Daoy (cell line): ENCODE data around the gene EPHA6. TPM values are rescaled to one million over a fixed set of nuclear protein-coding genes. Genes with fewer than 3 reads are reported as not detected.
"Not testable (repeated sequence)": the region's sequence is repeated elsewhere in the genome, so short reads cannot be mapped to it uniquely, and the experiment has no call there.

Source experiments
- DNase-seq: peaks from one replicate; pipeline ENCODE4 v3.0.0-alpha.2; 2015; ENCODE audit warnings: low read depth
- total RNA-seq: library from RNA; depleted of rRNA; stranded (reverse); fragments of >200 nt; shearing (Covaris generic); gene quantifications from 2 replicates; pipeline ENCODE4 v1.2.3, GENCODE V29; 2014

Gene EPHA6
- total RNA-seq, 1 experiment from 2014 or later: not detected

- DNase-seq: no peak
Observed at GRCh38 chr3:97181704-97182103, 367.3 kb downstream of the EPHA6 start.

DNA sequence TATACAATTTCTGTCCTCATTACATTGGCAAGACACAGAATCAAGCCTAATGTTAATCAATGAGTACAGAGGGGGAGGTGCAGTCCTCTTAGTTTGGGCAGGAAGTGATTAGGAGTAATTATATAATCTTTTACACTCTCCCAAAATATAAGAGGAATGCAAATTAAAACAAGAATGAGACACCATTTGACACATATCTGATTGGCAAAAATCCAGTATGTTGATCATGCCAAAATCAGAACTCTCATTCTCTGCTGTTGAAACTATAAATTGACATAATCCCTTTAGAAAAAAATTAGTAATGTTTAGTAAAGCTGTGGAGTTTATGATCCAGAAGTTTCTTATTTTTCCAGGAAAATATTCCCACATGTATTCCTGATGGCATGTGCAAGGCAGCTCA is 373.4 kb downstream of the EPHA6 start:
- no peak for DNase-seq

GRCh38 chr3:97189835-97190234 is 375.4 kb downstream of the EPHA6 start:
- DNase-seq: no peak

GRCh38 chr3:97197083-97197482 is 382.7 kb downstream of the EPHA6 start:
- no peak for DNase-seq

GRCh38 chr3:97197830-97198229 is 383.4 kb downstream of the EPHA6 start:
- no peak for DNase-seq

GRCh38 chr3:97200387-97200786 is 386.0 kb downstream of the EPHA6 start:
- no peak for DNase-seq

- no peak for DNase-seq
Observed at GRCh38 chr3:97201814-97202213, 387.4 kb downstream of the EPHA6 start.

GRCh38 chr3:97228966-97229365 is 414.6 kb downstream of the EPHA6 start:
- DNase-seq: no peak

DNA sequence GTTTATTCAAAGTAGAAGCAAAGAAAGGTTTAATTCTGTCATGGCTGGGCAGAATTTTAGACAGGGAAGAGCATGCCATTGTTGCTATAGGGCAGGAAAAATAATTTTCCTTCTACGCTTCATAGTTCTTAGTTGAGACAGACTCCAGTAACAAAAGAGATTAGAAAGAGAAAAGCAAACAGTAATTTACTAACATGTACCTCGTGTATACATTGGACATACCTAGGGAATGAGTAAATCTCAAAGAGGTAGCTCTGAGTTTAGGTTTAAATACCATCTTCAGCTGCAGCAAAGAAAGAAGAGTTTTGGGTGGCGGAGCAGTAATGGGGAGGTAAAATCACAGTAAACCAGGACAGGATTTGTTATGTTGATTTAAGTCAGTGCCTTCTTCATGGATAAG is 416.1 kb downstream of the EPHA6 start:
- DNase-seq: no peak

- DNase-seq: no peak
Observed at GRCh38 chr3:97232393-97233034, 418.1 kb downstream of the EPHA6 start.

DNA sequence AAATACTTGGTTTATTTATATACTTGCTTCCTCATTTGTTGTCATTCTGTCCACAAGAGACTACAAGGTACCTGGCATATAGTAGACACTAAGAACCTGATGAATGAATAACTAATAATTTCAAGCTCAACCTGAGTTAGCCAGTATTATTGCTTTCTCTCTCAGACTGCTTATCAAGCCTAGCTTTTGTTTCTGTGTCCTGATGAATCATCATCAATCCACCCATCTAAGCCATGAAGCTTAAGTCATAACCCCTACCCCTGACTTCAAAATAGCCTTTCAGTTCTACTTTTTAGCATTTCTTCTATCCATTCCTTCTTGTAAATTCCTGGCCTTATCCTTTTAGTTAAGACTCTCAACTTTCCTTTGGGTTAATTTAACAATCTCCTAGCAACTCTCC is 420.8 kb downstream of the EPHA6 start:
- DNase-seq: no peak

DNA sequence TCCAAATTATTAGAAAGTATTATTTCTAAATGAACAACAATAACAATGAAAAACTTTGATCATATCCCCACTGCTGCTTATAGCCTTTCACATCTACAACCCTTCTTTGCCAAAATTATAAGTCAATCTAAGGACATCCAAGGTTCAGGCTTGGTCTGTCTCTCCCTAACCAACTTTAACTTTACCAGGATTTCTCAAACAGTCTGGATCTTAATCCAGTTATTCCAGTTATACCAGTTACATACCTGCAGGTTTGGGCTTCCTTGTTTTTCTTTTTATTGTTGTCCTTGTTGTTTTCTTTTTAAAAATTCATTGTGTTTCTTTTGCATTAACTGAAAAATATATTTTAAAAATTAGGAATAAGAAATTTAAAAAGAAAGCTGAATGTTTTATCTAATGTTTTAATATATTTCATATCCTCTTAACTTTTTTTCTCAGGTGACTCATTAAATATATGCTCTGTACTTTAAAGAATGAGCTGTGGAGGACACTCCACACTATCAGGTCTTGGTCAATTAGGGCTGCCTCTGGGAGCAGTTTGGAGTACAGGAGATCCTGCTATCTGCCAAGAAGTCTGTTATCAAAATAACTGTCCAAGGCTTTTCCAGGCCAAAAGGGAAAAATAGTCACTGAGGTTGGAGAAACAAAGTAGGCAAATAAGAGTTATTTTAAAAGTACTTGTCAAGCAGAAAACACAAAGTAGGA is 421.4 kb downstream of the EPHA6 start:
- DNase-seq: no peak

DNA sequence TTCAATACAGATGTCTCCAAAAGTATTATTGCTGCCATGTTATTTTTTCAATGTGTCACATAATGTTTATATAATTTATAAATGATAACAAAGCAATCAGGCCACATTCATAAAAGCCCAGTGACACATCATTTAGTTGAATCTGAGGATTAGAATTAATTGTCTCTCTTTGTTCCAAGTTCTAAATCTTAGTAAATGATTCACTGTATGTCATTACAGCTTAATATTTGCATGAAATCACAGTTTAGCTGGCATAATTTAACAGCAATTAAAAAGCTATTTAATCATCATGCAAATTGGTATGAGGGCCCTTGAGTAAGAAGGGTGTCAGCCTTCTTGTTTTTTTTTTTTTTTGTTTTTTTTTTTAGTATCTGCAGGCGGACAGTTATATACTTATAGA is 427.0 kb downstream of the EPHA6 start:
- DNase-seq: no peak

- no peak for DNase-seq
Observed at GRCh38 chr3:97245201-97245910, 431.0 kb downstream of the EPHA6 start.

DNA sequence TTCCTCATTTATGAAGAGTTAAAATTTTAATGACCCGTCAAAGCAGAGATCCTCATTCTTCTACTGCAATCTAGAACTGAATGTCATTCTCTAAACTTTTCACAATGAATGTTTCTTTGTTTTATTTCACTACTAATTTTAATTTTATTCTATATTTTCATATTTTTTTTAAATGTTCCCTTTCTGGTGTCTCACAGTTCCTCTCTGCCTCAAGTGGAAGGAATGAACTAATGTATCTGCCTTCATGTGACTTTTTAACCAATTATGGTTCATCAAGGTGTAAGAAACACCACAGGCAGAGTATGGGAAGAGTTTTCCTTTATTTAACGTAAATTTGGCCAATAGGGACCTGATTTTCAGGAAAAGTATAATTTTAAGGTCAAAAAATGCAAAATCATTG is 441.7 kb downstream of the EPHA6 start:
- no peak for DNase-seq

DNA sequence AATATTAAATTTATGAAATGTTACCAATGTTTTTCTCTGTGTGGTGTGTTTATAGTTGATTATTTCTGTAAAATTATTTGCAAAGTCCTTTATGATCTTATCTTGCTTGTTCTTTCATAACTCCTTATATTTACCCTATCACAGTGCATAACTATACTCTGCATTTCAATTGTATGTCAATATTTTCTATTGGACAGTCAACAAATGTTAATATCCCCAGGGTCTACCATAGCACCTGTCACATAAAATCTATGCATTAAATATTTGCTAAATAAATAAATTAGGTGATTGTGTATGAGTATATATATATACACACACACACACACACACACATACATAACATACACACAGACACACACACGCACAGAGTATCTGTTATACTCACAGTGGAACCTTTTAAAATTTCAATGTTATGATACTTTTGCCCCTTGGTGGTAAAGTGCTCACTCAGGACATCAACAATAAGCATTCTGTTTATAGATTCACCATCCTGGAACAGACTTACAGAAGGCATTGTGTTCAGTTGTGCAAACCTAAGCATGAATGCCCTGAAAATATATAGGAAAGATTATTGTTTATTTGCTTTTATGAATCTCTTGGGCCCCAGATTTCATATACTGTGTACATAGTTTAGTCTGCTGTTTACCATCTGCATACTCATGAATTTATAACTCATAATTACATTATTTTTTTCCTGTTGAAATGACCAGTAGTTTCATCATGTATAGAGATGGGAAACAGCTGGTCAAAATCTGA is 443.7 kb downstream of the EPHA6 start:
- no peak for DNase-seq

DNA sequence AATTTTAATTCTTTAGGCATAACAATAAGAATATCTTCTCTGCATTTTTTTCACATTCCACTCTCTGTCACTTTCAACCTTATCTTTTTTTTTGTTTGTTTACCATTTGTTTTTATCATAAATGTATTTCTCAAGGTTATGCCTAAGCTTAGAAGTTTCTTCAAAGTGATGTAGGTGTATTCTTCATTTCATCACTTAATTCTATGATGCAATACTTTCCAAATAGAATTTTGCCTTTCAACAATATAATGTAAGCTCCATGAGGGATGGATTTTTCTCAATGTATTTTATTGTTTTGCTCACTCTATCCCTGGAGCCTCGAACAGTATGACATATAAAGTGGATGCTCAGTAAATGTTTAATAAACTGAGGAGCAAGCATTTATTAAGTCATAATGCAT is 444.9 kb downstream of the EPHA6 start:
- DNase-seq: no peak

DNA sequence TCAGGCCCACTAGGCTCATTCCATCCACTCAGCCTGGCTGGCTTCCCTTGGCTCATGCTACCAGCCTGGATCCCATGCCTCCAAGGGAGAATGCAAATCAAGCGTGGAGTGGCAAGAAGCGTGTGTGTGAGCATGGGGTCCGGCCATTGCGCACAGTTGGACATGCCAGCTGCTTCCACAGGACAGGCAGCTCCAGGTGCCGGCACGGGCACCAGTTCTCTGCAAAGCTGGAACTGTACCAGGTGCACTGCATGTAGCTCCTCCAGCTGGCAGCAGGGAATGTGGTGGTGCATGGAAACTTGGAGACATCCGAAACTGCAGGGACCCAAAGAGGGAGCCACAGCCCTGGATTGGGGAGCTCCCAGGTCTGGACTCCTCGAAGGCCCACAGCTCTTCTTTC is 449.8 kb downstream of the EPHA6 start:
- no peak for DNase-seq

- no peak for DNase-seq
Observed at GRCh38 chr3:97265237-97266005, 451.0 kb downstream of the EPHA6 start.

DNA sequence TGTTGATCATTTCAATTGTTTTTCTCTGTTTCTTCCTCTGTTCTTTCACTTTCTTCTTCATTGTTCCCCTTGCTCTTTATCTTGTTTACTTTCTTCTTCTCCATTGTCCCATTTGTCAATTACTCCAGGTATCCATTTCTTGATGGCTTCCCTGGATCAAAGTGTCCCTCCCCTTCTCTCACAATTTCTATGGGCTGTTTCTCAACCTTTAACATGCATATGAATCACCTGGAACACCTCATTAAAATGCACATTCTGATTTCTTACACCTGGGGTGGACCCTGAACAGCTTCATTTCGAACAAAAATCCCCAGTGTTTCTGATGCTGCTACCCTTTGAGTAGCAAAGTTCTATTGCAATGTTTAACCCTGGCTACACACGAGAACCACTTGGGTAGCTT is 454.8 kb downstream of the EPHA6 start:
- no peak for DNase-seq

DNA sequence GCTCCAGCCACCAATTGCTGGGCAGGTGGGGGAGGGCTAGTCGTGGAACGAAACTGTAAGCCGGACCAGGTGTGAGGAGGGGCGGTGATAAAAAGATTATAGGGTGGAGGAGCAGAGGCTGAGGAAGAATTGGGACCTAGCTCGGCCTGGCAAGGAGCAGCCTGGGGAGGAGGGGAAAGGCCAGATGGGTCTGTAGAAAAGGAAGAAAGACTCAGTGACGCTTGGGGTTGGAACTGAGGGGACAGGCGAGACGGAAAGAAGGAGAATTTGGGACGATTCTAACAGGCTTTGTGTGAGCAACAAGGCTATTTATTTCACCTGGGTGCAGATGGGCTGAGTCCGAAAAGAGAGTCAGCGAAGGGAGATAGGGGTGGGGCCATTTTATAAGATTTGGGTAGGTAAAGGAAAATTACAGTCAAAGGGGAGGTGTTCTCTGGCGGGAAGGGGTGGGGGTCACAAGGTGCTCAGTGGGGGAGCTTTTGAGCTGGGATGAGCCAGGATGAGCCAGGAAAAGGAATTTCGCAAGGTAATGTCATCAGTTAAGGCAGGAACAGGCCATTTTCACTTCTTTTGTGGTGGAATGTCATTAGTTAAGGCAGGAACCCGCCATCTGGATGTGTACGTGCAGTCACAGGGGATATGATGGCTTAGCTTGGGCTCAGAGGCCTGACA is 462.6 kb downstream of the EPHA6 start:
- DNase-seq: not testable (repeated sequence)
